RWPE1 (cell line): Measurements from ENCODE around the gene TBC1D5.
"Not testable (repeated sequence)": the region's sequence is repeated elsewhere in the genome, so short reads cannot be mapped to it uniquely, and the experiment has no call there.

ENCODE experiments used
- CTCF ChIA-PET: fragments of 350-600 bp; sonication (Branson Sonifier 250); formaldehyde crosslinking; extraction: SDS; loops from one replicate; lab custom pipeline; 2021; lab: Yijun Ruan, JAX
- POLR2A ChIA-PET: fragments of 400-600 bp; formaldehyde crosslinking; extraction: SDS; loops from one replicate; lab custom pipeline; 2020; ENCODE audit warnings: antibody characterized with exemption; ENCODE audit not compliant: low non-redundant PET; lab: Yijun Ruan, JAX
- DNase-seq: peaks from one replicate; pipeline ENCODE4 v3.0.0; 2012; ENCODE audit warnings: low spot score
- H3K27ac ChIP-seq: fragments of 450-650 bp; 2 replicates; pipeline ENCODE4 v1.5.1; 2017
- TF ChIP-seq, protein P1 (sequence below): fragments of 450-650 bp; conservative IDR thresholded peaks from 2 replicates; pipeline ENCODE4 v1.5.1; 2017; ENCODE audit warnings: low read depth, mild to moderate bottlenecking

TBC1D5 gene

DNA sequence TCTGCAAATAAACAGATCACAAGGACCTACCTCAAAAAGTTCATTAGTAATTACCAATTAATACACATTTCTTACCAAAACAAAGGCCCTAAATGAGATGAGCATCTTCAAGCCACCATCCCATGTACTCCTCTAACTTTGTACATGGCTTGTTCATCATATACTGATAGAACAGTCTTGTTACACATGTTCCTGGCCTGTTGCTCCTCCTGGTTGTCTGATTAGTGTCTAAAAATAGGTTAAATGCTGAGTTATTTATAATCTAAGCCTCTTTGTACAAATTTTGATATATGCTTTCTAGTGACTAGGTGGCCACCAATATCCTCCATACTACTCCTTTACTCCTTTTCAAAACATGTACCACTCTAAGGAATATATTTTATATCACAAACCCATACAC lies 25.0 kb downstream of the TBC1D5 start:
- DNase-seq = no peak
- no peak overlapping the region for H3K27ac ChIP-seq
- TF ChIP-seq, protein P1, sequence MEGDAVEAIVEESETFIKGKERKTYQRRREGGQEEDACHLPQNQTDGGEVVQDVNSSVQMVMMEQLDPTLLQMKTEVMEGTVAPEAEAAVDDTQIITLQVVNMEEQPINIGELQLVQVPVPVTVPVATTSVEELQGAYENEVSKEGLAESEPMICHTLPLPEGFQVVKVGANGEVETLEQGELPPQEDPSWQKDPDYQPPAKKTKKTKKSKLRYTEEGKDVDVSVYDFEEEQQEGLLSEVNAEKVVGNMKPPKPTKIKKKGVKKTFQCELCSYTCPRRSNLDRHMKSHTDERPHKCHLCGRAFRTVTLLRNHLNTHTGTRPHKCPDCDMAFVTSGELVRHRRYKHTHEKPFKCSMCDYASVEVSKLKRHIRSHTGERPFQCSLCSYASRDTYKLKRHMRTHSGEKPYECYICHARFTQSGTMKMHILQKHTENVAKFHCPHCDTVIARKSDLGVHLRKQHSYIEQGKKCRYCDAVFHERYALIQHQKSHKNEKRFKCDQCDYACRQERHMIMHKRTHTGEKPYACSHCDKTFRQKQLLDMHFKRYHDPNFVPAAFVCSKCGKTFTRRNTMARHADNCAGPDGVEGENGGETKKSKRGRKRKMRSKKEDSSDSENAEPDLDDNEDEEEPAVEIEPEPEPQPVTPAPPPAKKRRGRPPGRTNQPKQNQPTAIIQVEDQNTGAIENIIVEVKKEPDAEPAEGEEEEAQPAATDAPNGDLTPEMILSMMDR = no peak
- POLR2A ChIA-PET = no interaction called here
- CTCF ChIA-PET = no interaction called here

DNA sequence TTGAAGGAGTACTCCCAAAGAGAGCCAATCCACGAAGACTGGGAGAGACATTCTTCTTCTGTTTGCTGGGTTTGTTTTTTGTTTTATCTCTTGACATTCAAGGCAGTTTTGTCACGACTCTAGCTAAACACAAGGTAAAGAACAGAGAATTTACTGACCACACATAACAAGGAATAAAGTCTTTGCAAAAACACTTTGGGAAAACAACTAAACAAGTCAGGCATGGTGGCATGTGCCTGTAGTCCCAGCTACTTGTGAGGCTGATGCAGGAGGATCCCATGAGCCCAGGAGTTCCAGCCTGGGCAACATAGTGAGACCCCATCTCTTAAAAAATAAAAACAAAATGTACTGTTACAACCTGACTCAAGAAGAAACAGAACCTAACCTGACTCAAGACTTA lies 28.0 kb downstream of the TBC1D5 start:
- POLR2A ChIA-PET = no interaction called here
- no peak for DNase-seq
- CTCF ChIA-PET = no interaction called here
- no peak overlapping the region for H3K27ac ChIP-seq
- TF ChIP-seq, protein P1 = no peak

DNA sequence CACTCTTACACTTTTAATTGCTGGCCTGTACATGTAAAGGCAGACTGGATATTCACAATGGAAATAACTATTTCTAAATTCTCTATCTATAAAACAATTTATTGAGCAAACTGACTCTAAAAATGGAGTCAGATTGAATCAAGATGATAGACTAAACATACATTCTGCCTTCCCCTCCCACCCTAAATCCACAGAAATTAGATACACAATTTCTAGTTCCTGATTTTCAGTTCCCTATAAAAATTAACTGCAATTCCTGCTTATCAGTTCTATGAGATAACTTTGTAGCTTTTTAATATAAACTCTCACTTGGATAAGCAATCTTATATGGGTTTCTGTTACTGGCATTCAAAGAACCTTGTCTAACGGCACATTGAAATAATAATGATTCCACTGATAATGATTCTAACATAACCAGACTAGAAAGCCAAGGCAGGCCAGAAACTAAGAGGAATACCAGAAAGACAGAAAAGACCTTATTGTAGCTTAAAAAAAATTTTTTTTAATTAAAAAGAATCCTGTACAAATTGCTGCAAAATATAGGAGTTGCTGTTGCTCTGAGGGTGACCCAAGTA lies 33.1 kb downstream of the TBC1D5 start:
- TF ChIP-seq, protein P1 = no peak
- no peak overlapping the region for H3K27ac ChIP-seq
- POLR2A ChIA-PET = no interaction called here
- DNase-seq = no peak
- CTCF ChIA-PET = interaction anchor here (0.6 to 0.7 kb wide), 2 partner anchors 10 to 49 kb away, joined by 3 read pairs; no protein-coding TSS in a partner anchor

DNA sequence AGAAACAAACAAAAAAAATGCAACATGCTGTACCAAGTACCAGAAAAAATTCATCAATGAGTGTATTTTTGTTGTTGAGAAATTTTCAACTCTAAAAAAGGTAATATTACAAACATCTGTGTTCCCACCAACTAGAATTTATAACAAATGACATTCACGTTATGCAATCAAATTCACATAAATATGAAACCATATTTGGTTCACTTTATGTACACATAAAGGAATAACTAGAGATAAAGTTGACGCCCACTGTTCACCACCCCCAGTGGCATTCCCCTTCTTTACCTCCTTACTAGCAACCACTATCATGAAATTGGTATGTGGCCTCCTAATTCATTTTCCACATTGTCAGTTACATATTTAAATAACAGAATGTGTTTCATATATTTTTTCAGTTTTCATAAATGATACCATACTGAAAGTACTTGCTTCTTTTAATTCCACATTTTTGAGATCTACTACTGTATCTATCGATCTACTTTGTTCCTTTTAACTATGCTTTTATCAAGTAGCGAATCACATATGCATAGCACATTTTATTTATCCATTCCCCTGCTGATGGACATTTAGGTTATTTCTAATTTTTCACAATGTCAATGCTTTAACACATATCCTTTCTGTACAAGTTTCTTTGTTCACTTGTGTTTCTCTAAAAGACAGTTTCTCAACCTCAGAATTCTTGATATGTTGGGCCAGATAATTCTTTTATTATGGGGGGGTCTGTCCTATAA lies 34.5 kb downstream of the TBC1D5 start:
- TF ChIP-seq, protein P1 = no peak
- ChIA-PET CTCF (interaction anchor here (0.6 kb wide), 1 partner anchor 133 kb away, joined by 3 read pairs; no protein-coding TSS in a partner anchor), POLR2A (no interaction called here)
- no peak overlapping the region for H3K27ac ChIP-seq
- DNase-seq = no peak

DNA sequence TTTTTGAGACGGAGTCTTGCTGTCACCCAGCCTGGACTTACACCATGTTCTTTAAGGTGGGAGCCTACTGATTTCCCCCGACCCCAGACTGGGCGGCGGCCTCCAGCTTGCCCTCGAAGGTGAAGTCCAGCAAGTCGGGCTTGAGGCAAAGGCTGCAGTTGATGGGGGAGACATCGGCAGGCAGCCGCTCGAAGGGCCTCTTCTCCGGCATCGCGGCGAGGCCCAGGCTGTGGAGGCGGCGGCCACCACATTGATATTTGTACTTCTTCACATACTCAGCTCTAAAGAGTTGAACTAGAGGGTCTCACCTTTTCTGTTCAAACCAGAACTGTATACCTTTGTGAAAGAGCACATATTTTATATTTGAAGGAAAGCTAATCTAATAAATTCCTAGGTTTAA lies 36.4 kb downstream of the TBC1D5 start:
- POLR2A ChIA-PET, H3K27ac ChIP-seq, CTCF ChIA-PET, DNase-seq: not testable (repeated sequence)

DNA sequence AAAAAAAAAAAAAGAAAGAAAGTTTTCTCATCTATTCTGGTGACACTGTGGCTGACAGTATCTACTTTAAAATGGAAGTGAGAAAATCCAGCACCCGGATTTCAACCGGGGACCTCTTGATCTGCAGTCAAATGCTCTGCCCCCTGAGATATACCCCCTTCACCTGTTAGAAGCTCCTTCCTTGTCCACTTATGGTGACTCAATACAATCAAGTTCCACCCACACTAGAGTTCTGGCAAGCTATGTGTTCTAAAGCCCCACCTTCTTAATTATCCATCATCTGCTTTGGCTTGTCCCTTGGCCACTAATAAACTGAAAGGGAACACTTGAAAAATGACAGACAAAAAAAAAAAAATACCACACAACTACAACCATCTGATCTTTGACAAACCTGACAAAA lies 42.6 kb downstream of the TBC1D5 start:
- DNase-seq, H3K27ac ChIP-seq, POLR2A ChIA-PET: not testable (repeated sequence)
- CTCF ChIA-PET = interaction anchor here (0.6 kb wide), 1 partner anchor 698 kb away, joined by 6 read pairs; no protein-coding TSS in a partner anchor

DNA sequence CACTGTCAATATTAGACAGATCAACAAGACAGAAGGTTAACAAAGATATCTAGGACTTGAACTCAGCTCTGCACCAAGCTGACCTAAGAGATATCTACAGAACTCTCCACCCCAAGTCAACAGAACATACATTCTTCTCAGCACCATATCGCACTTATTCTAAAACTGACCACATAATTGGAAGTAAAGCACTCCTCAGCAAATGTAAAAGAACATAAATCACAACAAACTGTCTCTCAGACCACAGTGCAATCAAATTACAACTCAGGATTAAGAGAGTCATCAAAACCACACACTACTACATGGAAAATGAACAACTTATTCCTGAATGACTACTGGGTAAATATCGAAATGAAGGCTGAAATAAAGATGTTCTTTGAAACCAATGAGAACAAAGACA lies 46.8 kb downstream of the TBC1D5 start:
- POLR2A ChIA-PET, DNase-seq, H3K27ac ChIP-seq, CTCF ChIA-PET: not testable (repeated sequence)

DNA sequence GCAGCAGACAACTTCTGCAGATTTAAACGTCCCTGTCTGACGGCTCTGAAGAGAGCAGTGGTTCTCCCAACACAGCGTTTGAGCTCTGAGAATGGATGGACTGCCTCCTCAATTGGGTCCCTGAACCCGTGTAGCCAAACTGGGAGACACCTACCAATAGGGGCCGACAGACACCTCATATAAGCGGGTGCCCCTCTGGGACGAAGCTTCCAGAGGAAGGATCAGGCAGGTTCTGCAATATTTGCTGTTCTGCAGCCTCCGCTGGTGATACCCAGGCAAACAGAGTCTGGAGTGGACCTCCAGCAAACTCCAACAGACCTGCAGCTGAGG lies 48.8 kb downstream of the TBC1D5 start:
- POLR2A ChIA-PET, CTCF ChIA-PET, H3K27ac ChIP-seq, DNase-seq: not testable (repeated sequence)

DNA sequence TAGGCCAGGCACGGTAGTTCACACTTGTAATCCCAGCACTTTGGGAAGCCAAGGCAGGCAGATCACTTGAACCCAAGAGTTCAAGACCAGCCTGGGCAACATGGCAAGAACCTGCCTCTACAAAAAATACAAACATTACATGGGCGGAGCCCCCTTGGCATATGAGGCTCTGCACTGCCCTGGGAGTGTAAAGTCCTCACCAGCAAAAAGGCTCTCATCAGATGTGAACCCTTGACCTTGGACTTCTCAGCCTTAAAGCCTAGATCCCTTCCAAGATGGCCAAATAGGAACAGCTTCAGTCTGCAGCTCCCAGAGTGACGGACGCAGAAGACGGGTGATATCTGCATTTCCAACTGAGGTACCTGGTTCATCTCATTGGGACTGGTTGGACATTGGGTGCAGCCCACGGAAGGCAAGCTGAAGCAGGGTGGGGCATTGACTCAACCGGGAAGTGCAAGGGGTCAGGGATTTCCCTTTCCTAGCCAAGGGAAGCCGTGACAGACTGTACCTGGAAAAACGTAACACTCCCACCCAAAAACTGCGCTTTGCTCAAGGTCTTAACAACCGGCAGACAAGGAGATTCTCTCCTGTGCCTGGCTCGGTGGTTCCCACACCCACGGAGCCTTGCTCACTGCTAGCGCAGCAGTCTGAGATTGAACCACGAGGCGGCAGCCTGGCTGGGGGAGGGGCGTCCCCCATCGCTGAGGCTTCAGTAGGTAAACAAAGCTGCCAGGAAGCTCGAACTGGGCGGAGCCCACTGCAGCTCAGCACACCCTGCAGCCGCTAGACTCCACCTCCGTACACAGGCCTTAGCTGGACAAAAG lies 49.4 kb downstream of the TBC1D5 start:
- CTCF ChIA-PET, DNase-seq, H3K27ac ChIP-seq, POLR2A ChIA-PET: not testable (repeated sequence)
